GM20431 (cell line): ENCODE measurements around the gene RAB37.

Experiments used
- in situ Hi-C: fragments of 300-500 bp; cut with MseI, MboI; formaldehyde crosslinking; loops from one replicate; pipeline ENCODE4 v1.15.0; 2020; ENCODE audit warnings: low sequenced_read_pairs; ENCODE audit not compliant: unreplicated experiment

Gene RAB37

GRCh38 chr17:74759243-74759801, 22.3 kb downstream of the RAB37 start:
- in situ Hi-C loops: no loop called here

- in situ Hi-C loops: no loop called here
Measured at GRCh38 chr17:74759941-74760340, 22.9 kb downstream of the RAB37 start.

- in situ Hi-C loops: no loop called here
Measured at GRCh38 chr17:74760404-74761105, 23.5 kb downstream of the RAB37 start.

- in situ Hi-C loops: no loop called here
Measured at GRCh38 chr17:74761419-74761818, 24.4 kb downstream of the RAB37 start.

GRCh38 chr17:74761931-74762330, 24.9 kb downstream of the RAB37 start:
- in situ Hi-C loops: no loop called here

- in situ Hi-C loops: no loop called here
Measured at GRCh38 chr17:74763565-74764387, 26.7 kb downstream of the RAB37 start.

GRCh38 chr17:74764751-74765286, 27.8 kb downstream of the RAB37 start:
- in situ Hi-C loops: no loop called here

GRCh38 chr17:74766413-74766812, 29.4 kb downstream of the RAB37 start:
- in situ Hi-C loops: no loop called here

- in situ Hi-C loops: no loop called here
Measured at GRCh38 chr17:74767111-74767516, 30.1 kb downstream of the RAB37 start.

- in situ Hi-C loops: no loop called here
Measured at GRCh38 chr17:74768069-74768762, 31.2 kb downstream of the RAB37 start.

GRCh38 chr17:74768763-74769114, 31.7 kb downstream of the RAB37 start:
- in situ Hi-C loops: no loop called here

- in situ Hi-C loops: no loop called here
Measured at GRCh38 chr17:74769266-74769855, 32.3 kb downstream of the RAB37 start.

- in situ Hi-C loops: no loop called here
Measured at GRCh38 chr17:74769856-74770497, 32.9 kb downstream of the RAB37 start.

- in situ Hi-C loops: no loop called here
Measured at GRCh38 chr17:74770498-74771318, 33.7 kb downstream of the RAB37 start.

- in situ Hi-C loops: no loop called here
Measured at GRCh38 chr17:74771319-74771914, 34.4 kb downstream of the RAB37 start.

- in situ Hi-C loops: no loop called here
Measured at GRCh38 chr17:74772053-74772452, 35.0 kb downstream of the RAB37 start.

- in situ Hi-C loops: no loop called here
Measured at GRCh38 chr17:74773414-74773813, 36.4 kb downstream of the RAB37 start.

GRCh38 chr17:74773871-74774286, 36.8 kb downstream of the RAB37 start:
- in situ Hi-C loops: no loop called here
